Measurements from ENCODE around the gene PLEKHG5.
"Not testable (repeated sequence)": the region's sequence is repeated elsewhere in the genome, so short reads cannot be mapped to it uniquely, and the experiment has no call there.

PLEKHG5 gene

GRCh38 chr1:6447016-6447817, 44.2 kb downstream of the PLEKHG5 start:
- no peak for DNase-seq (ENCODE audit: low read depth, low spot score)

GRCh38 chr1:6446665-6447015, 44.8 kb downstream of the PLEKHG5 start:
- no peak for DNase-seq (ENCODE audit: low read depth, low spot score)

GRCh38 chr1:6445929-6446328, 45.5 kb downstream of the PLEKHG5 start:
- DNase-seq (ENCODE audit: low read depth, low spot score): not testable (repeated sequence)

GRCh38 chr1:6445062-6445763, 46.3 kb downstream of the PLEKHG5 start:
- DNase-seq (ENCODE audit: low read depth, low spot score): no peak

GRCh38 chr1:6444377-6444776, 47.1 kb downstream of the PLEKHG5 start:
- DNase-seq (ENCODE audit: low read depth, low spot score): no peak

- DNase-seq (ENCODE audit: low read depth, low spot score): no peak
Measured at GRCh38 chr1:6443339-6444115, 47.9 kb downstream of the PLEKHG5 start.

- no peak for DNase-seq (ENCODE audit: low read depth, low spot score)
Measured at GRCh38 chr1:6441586-6441985, 49.9 kb downstream of the PLEKHG5 start.

GRCh38 chr1:6440198-6441126, 51.0 kb downstream of the PLEKHG5 start:
- no peak for DNase-seq (ENCODE audit: low read depth, low spot score)

- no peak for DNase-seq (ENCODE audit: low read depth, low spot score)
Measured at GRCh38 chr1:6438047-6438525, 53.4 kb downstream of the PLEKHG5 start.

GRCh38 chr1:6437012-6437700, 54.3 kb downstream of the PLEKHG5 start:
- not testable (repeated sequence) for DNase-seq (ENCODE audit: low read depth, low spot score)

GRCh38 chr1:6436277-6436676, 55.2 kb downstream of the PLEKHG5 start:
- DNase-seq (ENCODE audit: low read depth, low spot score): not testable (repeated sequence)

- DNase-seq (ENCODE audit: low read depth, low spot score): no peak
Measured at GRCh38 chr1:6435547-6435946, 55.9 kb downstream of the PLEKHG5 start.

GRCh38 chr1:6435129-6435528, 56.3 kb downstream of the PLEKHG5 start:
- no peak for DNase-seq (ENCODE audit: low read depth, low spot score)

GRCh38 chr1:6434186-6434585, 57.3 kb downstream of the PLEKHG5 start:
- DNase-seq (ENCODE audit: low read depth, low spot score): no peak

- not testable (repeated sequence) for DNase-seq (ENCODE audit: low read depth, low spot score)
Measured at GRCh38 chr1:6431645-6432579, 59.6 kb downstream of the PLEKHG5 start.

GRCh38 chr1:6429660-6430411, 61.6 kb downstream of the PLEKHG5 start:
- DNase-seq (ENCODE audit: low read depth, low spot score): not testable (repeated sequence)

GRCh38 chr1:6428453-6428852, 63.0 kb downstream of the PLEKHG5 start:
- not testable (repeated sequence) for DNase-seq (ENCODE audit: low read depth, low spot score)

All from smooth muscle cell of the brain vasculature (primary cell).